ENCODE measurements around the gene FGF1. TPM values are rescaled to one million over a fixed set of nuclear protein-coding genes. Genes with fewer than 3 reads are reported as not detected.

Gene FGF1
- total RNA-seq, 1 experiment from 2014 or later: 3.2 TPM

DNA sequence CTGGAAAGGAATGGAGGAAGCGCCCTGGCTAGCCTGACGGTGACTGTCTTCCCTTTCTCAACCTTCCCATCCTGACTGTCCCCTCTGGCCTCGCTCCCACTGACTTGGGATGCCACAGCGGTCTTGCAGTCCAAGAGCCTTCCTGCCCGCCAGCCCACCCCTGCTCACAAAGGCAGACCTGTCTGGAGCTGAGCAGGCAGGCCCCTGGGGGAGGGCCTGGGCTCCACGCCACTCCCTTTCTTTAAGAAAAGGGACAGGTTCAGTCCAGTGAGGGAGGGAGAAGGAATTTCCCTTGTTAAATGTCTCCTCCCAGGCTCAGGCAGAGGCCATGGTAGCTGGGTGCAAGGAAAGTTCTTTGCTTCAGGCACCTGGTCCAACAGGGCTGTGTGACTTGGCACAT is 18.1 kb downstream of the FGF1 start:
- Histone ChIP-seq H4K8ac (replicated peaks; ENCODE audit: insufficient read length, low read depth, low read length) (no peak overlapping the region), H3K79me2 (ENCODE audit: insufficient read depth, low read length) (no peaks in the 10 kb centered on the region), H2BK120ac (ENCODE audit: low read depth, low read length, poor library complexity, severe bottlenecking) (no peak overlapping the region), H3K14ac (ENCODE audit: insufficient read depth, low read length) (no peak overlapping the region; the same call in 1 of the 2 replicates), H3K56ac (ENCODE audit: insufficient read length, low read depth, low read length) (no peak overlapping the region), H3K9ac (ENCODE audit: extremely low read depth, insufficient read length, low read length) (no peak overlapping the region), H2BK5ac (ENCODE audit: insufficient read length, low read length) (no peak overlapping the region), H2BK15ac (ENCODE audit: low read depth, low read length) (no peak overlapping the region), H3K27me3 (ENCODE audit: insufficient read depth, low read length) (no peaks in the 10 kb centered on the region), H3T11ph (ENCODE audit: low read length) (no peak overlapping the region), H3K4me1 (ENCODE audit: insufficient read depth, low read length) (peaks cover 4% of the 10 kb centered on the region; the same call in 1 of the 2 replicates), H3K23ac (ENCODE audit: insufficient read length, low read depth, low read length) (no peak overlapping the region), H3K27ac (ENCODE audit: insufficient read length, low read depth, low read length) (no peak overlapping the region), H3K23me2 (ENCODE audit: insufficient read length, low read depth, low read length, poor library complexity, severe bottlenecking) (no peaks in the 10 kb centered on the region), H2BK20ac (ENCODE audit: low read depth, low read length, poor library complexity, severe bottlenecking) (no peak overlapping the region), H3K9me3 (ENCODE audit: control insufficient read depth, low read depth, low read length) (no peaks in the 10 kb centered on the region), H4K91ac (ENCODE audit: insufficient read length, low read depth, low read length) (no peak overlapping the region), H2AFZ (ENCODE audit: low read length) (no peak overlapping the region), H4K5ac (ENCODE audit: insufficient read length, low read depth, low read length) (no peak overlapping the region), H4K20me1 (ENCODE audit: control insufficient read depth, insufficient read depth, insufficient read length) (no peaks in the 10 kb centered on the region), H3K18ac (ENCODE audit: insufficient read length, low read depth, low read length) (no peak overlapping the region), H3K79me1 (ENCODE audit: insufficient read depth, low read depth, low read length, poor library complexity, severe bottlenecking) (no peaks in the 10 kb centered on the region), H2BK12ac (ENCODE audit: insufficient read length, low read depth, low read length) (no peak overlapping the region), H3K4me2 (ENCODE audit: insufficient read depth, insufficient read length, low read length) (no peak overlapping the region), H3K4ac (ENCODE audit: low read depth, low read length) (no peak overlapping the region), H2AK5ac (ENCODE audit: insufficient read length, low read length) (no peak overlapping the region)
- H3K27me3 Mint-ChIP-seq (ENCODE audit: low read depth): no peaks in the 10 kb centered on the region; the same call in none of the 2 replicates
- DNase-seq: no peak
- WGBS (ENCODE audit: extremely low coverage, insufficient read length, low lambda C conversion rate): no CpG with 5 or more reads among the region's 6 CpGs
- H3K36me3 Mint-ChIP-seq (ENCODE audit: insufficient read depth in 1 of 3, low read depth in 3 of 3): peaks cover 0 to 4% (median 4%) of the 10 kb centered on the region in 3 experiments; a peak in 3 of 7 replicates
- H3K4me3 Mint-ChIP-seq: no peak overlapping the region
- no peak overlapping the region for H3K27ac Mint-ChIP-seq
- H3K4me1 Mint-ChIP-seq: peaks cover 17 to 21% of the 10 kb centered on the region in 2 experiments
- no peaks in the 10 kb centered on the region for H3K9me3 Mint-ChIP-seq
- TF ChIP-seq, protein P1, sequence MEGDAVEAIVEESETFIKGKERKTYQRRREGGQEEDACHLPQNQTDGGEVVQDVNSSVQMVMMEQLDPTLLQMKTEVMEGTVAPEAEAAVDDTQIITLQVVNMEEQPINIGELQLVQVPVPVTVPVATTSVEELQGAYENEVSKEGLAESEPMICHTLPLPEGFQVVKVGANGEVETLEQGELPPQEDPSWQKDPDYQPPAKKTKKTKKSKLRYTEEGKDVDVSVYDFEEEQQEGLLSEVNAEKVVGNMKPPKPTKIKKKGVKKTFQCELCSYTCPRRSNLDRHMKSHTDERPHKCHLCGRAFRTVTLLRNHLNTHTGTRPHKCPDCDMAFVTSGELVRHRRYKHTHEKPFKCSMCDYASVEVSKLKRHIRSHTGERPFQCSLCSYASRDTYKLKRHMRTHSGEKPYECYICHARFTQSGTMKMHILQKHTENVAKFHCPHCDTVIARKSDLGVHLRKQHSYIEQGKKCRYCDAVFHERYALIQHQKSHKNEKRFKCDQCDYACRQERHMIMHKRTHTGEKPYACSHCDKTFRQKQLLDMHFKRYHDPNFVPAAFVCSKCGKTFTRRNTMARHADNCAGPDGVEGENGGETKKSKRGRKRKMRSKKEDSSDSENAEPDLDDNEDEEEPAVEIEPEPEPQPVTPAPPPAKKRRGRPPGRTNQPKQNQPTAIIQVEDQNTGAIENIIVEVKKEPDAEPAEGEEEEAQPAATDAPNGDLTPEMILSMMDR (conservative IDR thresholded peaks at IDR 0.05): no peak
